ENCODE measurements around the gene TPPP3. TPM values are rescaled to one million over a fixed set of nuclear protein-coding genes. Genes with fewer than 3 reads are reported as not detected.

Gene TPPP3
- total RNA-seq, 1 experiment from 2014 or later = 3.1 TPM

DNA sequence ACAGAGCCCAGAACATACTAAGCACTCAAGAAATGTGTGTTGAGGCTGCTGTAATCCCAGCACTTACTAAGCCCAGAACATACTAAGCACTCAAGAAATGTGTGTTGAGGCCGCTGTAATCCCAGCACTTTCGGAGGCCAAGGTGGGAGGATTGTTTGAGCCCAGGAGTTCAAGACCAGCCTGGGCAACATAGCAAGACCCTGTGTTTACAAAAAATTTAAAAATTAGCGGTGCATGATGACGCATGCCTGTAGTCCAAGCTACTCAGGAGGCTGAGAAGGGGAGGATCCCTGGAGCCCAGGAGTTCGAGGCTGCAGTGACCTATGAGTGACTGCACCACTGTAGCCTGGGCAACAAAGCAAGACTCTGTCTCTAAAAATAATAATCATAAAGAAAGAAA lies 29.7 kb upstream of the TPPP3 start:
- DNase-seq = no peak
- H3K4me1 ChIP-seq (replicated peaks; ENCODE audit: insufficient read depth) = no peaks in the 10 kb centered on the region
- H3K36me3 ChIP-seq (ENCODE audit: low read depth) = no peaks in the 10 kb centered on the region
- H3F3A ChIP-seq (ENCODE audit: insufficient read depth, low read depth) = no peaks in the 10 kb centered on the region; the same call in 1 of the 2 replicates
- H3K4me2 ChIP-seq = no peak overlapping the region
- no peaks in the 10 kb centered on the region for H3K9me2 ChIP-seq (ENCODE audit: insufficient read depth)
- no peaks in the 10 kb centered on the region for H3K27me3 ChIP-seq (ENCODE audit: insufficient read depth, low read depth)
- CTCF ChIA-PET = interaction anchor here (0.5 to 0.6 kb wide), 2 partner anchors 37 to 41 kb away, joined by 4 to 8 read pairs; no protein-coding TSS in a partner anchor
- H2AFZ ChIP-seq = no peak overlapping the region
- H3K4me3 ChIP-seq = no peak overlapping the region
- no peak overlapping the region for H3K27ac ChIP-seq
- H3K9me3 ChIP-seq (ENCODE audit: insufficient read depth, low read depth) = no peaks in the 10 kb centered on the region
- intact Hi-C loops (cut with micrococcal nuclease; ENCODE audit: unreplicated experiment) = no loop called here
- no peak for TF ChIP-seq EZH2 (IDR thresholded peaks at IDR 0.05; ENCODE audit: low read depth)
- TF ChIP-seq, protein P1, sequence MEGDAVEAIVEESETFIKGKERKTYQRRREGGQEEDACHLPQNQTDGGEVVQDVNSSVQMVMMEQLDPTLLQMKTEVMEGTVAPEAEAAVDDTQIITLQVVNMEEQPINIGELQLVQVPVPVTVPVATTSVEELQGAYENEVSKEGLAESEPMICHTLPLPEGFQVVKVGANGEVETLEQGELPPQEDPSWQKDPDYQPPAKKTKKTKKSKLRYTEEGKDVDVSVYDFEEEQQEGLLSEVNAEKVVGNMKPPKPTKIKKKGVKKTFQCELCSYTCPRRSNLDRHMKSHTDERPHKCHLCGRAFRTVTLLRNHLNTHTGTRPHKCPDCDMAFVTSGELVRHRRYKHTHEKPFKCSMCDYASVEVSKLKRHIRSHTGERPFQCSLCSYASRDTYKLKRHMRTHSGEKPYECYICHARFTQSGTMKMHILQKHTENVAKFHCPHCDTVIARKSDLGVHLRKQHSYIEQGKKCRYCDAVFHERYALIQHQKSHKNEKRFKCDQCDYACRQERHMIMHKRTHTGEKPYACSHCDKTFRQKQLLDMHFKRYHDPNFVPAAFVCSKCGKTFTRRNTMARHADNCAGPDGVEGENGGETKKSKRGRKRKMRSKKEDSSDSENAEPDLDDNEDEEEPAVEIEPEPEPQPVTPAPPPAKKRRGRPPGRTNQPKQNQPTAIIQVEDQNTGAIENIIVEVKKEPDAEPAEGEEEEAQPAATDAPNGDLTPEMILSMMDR (conservative IDR thresholded peaks at IDR 0.05) = no peak
- BruUV-seq (replicated peaks) = no TSS peak
- H3K79me2 ChIP-seq (ENCODE audit: low read depth) = no peaks in the 10 kb centered on the region
- POLR2A ChIA-PET (ENCODE audit: unreplicated experiment) = no interaction called here
- no peaks in the 10 kb centered on the region for H4K20me1 ChIP-seq (ENCODE audit: insufficient read depth)

DNA sequence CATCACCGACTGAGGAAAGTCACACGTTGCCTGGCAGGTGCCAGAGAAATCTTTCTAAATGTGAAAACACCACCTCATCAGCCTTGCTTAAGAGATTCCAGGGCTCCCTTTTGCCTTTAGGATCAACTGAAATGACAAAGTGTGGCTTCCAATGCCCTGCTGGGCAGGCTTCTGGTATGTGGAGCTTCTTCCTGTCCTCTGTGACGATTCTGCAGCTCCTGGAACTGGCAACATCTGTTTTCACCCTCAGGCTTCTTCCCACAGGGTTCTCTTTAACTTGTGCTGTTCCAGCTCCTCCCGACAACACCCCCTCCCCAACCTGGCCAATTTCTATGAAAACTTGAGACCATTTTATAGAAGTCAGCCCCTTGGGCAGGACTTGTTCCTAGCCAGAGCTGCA lies 27.7 kb upstream of the TPPP3 start:
- H3K9me3 ChIP-seq (ENCODE audit: insufficient read depth, low read depth) = no peaks in the 10 kb centered on the region
- intact Hi-C loops (cut with micrococcal nuclease; ENCODE audit: unreplicated experiment) = no loop called here
- no peaks in the 10 kb centered on the region for H4K20me1 ChIP-seq (ENCODE audit: insufficient read depth)
- peaks cover 6% of the 10 kb centered on the region; the same call in 1 of the 2 replicates for H3F3A ChIP-seq (ENCODE audit: insufficient read depth, low read depth)
- no peak overlapping the region for H2AFZ ChIP-seq
- H3K36me3 ChIP-seq (ENCODE audit: low read depth) = no peaks in the 10 kb centered on the region
- TF ChIP-seq, protein P1 (conservative IDR thresholded peaks at IDR 0.05) = no peak
- TF ChIP-seq EZH2 (IDR thresholded peaks at IDR 0.05; ENCODE audit: low read depth) = no peak
- H3K9me2 ChIP-seq (ENCODE audit: insufficient read depth) = no peaks in the 10 kb centered on the region
- no peak overlapping the region for H3K27ac ChIP-seq
- POLR2A ChIA-PET (ENCODE audit: unreplicated experiment) = no interaction called here
- BruUV-seq (replicated peaks) = no TSS peak
- no peaks in the 10 kb centered on the region for H3K79me2 ChIP-seq (ENCODE audit: low read depth)
- H3K4me3 ChIP-seq = no peak overlapping the region
- H3K4me2 ChIP-seq = no peak overlapping the region
- no peaks in the 10 kb centered on the region for H3K27me3 ChIP-seq (ENCODE audit: insufficient read depth, low read depth)
- H3K4me1 ChIP-seq (replicated peaks; ENCODE audit: insufficient read depth) = peaks cover 5% of the 10 kb centered on the region
- no peak for DNase-seq
- CTCF ChIA-PET = no interaction called here

GRCh38 chr16:67419931-67420330 lies 26.6 kb upstream of the TPPP3 start:
- intact Hi-C loops (cut with micrococcal nuclease; ENCODE audit: unreplicated experiment) = no loop called here
- no peaks in the 10 kb centered on the region for H4K20me1 ChIP-seq (ENCODE audit: insufficient read depth)
- H3K27ac ChIP-seq = no peak overlapping the region
- H2AFZ ChIP-seq = no peak overlapping the region
- ChIA-PET CTCF (interaction anchor here (0.6 kb wide), 2 partner anchors 71 to 115 kb away, joined by 5 to 6 read pairs; no protein-coding TSS in a partner anchor), POLR2A (ENCODE audit: unreplicated experiment) (no interaction called here)
- H3K27me3 ChIP-seq (ENCODE audit: insufficient read depth, low read depth) = no peaks in the 10 kb centered on the region
- no peaks in the 10 kb centered on the region for H3K79me2 ChIP-seq (ENCODE audit: low read depth)
- peaks cover 5% of the 10 kb centered on the region for H3K4me1 ChIP-seq (replicated peaks; ENCODE audit: insufficient read depth)
- H3F3A ChIP-seq (ENCODE audit: insufficient read depth, low read depth) = peaks cover 6% of the 10 kb centered on the region; the same call in 1 of the 2 replicates
- no peak overlapping the region for H3K4me2 ChIP-seq
- H3K9me2 ChIP-seq (ENCODE audit: insufficient read depth) = no peaks in the 10 kb centered on the region
- H3K9me3 ChIP-seq (ENCODE audit: insufficient read depth, low read depth) = no peaks in the 10 kb centered on the region
- H3K36me3 ChIP-seq (ENCODE audit: low read depth) = no peaks in the 10 kb centered on the region
- DNase-seq = no peak
- no TSS peak for BruUV-seq (replicated peaks)
- TF ChIP-seq, protein P1 (conservative IDR thresholded peaks at IDR 0.05) = no peak
- no peak for TF ChIP-seq EZH2 (IDR thresholded peaks at IDR 0.05; ENCODE audit: low read depth)
- no peak overlapping the region for H3K4me3 ChIP-seq

All from PC-9 (cell line).